ENCODE results near the gene RNU5D-1.
A peak's percentile ranks its signal among the peaks of the same experiment; 100 is the strongest.
"Not testable (repeated sequence)": the region's sequence is repeated elsewhere in the genome, so short reads cannot be mapped to it uniquely, and the experiment has no call there.

Gene RNU5D-1

DNA sequence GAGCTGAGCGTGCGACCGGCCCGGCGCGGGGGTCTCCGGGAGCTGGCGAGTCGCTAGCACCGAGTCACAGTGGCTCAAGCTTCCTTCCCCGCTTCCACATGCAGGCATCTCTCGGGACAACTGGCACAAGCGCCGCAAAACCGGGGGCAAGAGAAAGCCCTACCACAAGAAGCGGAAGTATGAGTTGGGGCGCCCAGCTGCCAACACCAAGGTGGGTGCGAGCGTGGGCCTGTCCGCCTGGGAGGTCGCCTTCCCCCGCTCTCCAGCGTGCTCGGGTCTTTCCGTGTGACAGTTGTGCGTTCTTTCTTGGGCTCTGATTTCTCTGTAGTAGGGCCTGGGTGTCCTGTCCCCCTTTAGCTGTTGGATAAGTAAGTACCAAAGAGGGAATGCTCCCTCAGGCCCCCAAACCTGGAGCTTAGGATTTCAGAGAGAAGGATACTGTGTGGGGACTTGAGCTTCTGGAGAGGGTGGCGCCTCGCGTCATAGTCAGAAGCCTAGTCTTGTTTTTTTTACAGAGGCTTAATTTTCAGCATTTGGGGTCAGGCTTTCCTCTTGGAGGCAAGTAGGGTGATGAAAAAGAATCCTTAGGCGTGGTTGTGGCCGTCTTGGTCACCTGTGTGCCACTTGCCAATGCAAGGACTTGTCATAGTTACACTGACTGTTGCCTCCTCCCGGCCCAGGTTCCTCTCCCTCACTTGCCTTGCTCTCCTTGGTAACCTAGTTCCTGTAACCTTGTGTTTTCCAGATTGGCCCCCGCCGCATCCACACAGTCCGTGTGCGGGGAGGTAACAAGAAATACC is 45.2 kb upstream of the RNU5D-1 start:
- peak overlapping the region; percentile 99 for H3K4me3 ChIP-seq (ENCODE audit: control insufficient read depth, low read depth, low read length)
- DNase-seq (ENCODE audit: low read depth): no peak
- TF ChIP-seq, protein P1, sequence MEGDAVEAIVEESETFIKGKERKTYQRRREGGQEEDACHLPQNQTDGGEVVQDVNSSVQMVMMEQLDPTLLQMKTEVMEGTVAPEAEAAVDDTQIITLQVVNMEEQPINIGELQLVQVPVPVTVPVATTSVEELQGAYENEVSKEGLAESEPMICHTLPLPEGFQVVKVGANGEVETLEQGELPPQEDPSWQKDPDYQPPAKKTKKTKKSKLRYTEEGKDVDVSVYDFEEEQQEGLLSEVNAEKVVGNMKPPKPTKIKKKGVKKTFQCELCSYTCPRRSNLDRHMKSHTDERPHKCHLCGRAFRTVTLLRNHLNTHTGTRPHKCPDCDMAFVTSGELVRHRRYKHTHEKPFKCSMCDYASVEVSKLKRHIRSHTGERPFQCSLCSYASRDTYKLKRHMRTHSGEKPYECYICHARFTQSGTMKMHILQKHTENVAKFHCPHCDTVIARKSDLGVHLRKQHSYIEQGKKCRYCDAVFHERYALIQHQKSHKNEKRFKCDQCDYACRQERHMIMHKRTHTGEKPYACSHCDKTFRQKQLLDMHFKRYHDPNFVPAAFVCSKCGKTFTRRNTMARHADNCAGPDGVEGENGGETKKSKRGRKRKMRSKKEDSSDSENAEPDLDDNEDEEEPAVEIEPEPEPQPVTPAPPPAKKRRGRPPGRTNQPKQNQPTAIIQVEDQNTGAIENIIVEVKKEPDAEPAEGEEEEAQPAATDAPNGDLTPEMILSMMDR (IDR thresholded peaks at IDR 0.05; ENCODE audit: control insufficient read depth, insufficient read depth, low read depth, low read length, missing control alignments): no peak

DNA sequence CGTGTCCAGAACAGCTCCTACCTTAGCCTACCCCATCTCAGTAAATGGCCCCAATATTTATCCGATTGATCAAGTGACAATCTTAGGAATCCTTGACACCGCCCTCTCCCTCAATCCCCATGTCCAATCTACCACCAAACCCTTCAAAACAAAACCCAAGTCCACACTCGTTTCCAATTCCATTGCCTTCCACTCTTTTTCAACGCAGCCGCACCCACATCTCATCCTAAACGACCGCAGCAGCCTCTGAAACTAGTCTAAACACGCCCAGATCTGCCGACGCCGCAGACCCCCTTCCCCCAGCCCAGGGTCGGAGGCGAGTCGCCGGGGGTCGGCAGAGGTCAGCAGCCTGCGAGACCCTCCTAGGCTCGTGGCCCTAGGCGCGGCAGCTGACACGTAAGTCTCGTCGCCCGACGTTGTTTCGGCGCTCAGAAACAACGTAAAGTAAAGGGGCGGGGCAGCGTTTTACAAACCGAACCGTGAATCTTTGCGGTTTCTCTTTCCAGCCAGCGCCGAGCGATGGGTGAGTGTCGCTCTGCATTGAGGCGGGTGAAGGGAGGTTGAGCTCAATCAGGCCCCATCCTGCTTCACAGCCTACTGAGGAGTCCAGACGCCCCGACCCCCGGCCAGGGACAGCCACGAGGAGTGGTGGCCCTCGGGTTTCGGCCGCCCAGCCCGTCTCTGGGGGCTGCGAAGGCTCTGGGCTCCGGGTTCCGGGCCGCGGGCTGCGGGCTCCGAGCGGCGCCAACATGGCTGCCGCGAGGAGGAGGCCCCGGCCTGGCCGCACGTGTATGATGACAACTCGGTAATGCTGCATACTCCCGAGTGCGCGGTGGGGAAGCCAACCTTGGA is 44.3 kb upstream of the RNU5D-1 start, which contains the start of gene RPS8:
TSS of gene RPS8 (plus strand) at position 463 of the 852 bp plus-strand sequence. CDS start at position 520, 57 bp downstream.
- H3K4me3 ChIP-seq (ENCODE audit: control insufficient read depth, low read depth, low read length): peak within 1 kb of the TSS; percentile 99
- TF ChIP-seq, protein P1 (IDR thresholded peaks at IDR 0.05; ENCODE audit: control insufficient read depth, insufficient read depth, low read depth, low read length, missing control alignments): no peak
- peak; percentile 78 for DNase-seq (ENCODE audit: low read depth)

DNA sequence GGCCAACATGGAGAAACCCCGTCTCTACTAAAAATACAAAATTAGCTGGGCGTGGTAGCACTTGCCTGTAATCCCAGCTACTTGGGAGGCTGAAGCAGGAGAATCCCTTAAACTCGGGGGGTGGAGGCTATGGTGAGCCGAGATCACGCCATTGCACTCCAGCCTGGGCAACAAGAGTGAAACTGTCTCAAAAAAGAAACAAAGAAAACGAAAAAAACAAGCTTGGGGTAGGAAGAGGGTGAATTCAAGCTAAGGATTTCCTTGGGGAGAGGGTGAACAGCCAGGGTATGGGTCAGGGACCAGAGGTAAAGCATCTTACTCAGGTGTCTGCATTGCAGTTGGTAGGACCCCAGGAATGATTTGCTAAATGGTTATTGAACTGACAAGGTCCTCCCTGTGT is 35.5 kb upstream of the RNU5D-1 start:
- DNase-seq (ENCODE audit: low read depth); H3K4me3 ChIP-seq (ENCODE audit: control insufficient read depth, low read depth, low read length): not testable (repeated sequence)

DNA sequence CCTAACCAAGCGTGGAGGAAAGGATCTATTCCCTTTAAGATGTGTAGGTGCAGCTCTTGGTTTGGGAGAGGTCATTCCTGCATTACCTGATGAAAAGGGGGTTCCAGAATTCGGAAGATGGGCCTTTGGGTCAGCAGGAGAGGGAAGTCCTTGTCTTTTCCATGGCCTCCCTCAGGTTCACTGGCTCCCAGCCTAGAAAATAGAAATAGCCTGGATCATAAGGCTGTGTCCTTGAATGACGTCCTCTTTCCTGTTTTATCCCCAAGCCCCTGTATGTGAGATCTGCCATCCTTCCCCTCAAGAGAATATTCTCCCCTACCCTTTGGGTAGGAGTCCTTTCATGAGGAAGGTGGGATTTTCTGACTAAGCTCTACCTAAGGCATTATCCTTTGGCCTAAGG is 29.9 kb upstream of the RNU5D-1 start:
- TF ChIP-seq, protein P1 (IDR thresholded peaks at IDR 0.05; ENCODE audit: control insufficient read depth, insufficient read depth, low read depth, low read length, missing control alignments): no peak
- H3K4me3 ChIP-seq (ENCODE audit: control insufficient read depth, low read depth, low read length): no peak overlapping the region
- no peak for DNase-seq (ENCODE audit: low read depth)

DNA sequence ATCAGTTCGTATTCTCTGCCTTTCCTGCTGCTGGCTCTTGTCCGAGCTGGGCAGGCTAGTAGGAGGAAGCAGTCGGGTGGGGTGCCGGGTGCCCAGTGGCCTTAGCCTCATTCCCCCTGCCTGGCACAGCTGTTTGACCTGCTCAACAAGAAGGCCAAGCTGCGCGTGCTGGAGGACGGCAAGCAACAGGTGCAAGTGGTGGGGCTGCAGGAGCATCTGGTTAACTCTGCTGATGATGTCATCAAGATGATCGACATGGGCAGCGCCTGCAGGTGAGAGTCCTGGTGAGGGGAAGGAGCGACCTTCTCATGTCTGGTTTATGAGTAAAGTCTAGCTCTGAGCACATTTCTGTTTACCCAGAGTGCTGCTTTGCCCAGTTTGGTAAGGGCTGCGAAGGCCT is 28.1 kb upstream of the RNU5D-1 start:
- no peak for DNase-seq (ENCODE audit: low read depth)
- no peak overlapping the region for H3K4me3 ChIP-seq (ENCODE audit: control insufficient read depth, low read depth, low read length)
- TF ChIP-seq, protein P1 (IDR thresholded peaks at IDR 0.05; ENCODE audit: control insufficient read depth, insufficient read depth, low read depth, low read length, missing control alignments): no peak

DNA sequence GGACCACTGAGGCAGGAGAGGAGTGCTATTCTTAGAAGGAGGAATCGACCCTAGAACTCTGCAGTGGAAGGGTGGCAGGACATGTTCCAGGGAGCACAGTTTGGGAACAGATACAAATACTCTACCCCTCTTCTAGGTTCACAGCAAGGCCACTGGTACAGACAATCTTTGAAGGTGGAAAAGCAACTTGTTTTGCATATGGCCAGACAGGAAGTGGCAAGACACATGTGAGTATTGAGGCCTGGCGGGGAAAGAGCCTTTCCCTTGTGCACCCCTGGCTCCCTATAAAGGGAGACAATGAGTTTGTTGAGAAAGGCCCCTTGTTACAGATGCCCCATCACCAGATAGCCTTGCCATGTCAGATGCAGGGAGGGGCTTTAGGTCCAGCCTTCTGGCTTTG is 26.4 kb upstream of the RNU5D-1 start:
- TF ChIP-seq, protein P1 (IDR thresholded peaks at IDR 0.05; ENCODE audit: control insufficient read depth, insufficient read depth, low read depth, low read length, missing control alignments): no peak
- H3K4me3 ChIP-seq (ENCODE audit: control insufficient read depth, low read depth, low read length): no peak overlapping the region
- no peak for DNase-seq (ENCODE audit: low read depth)

DNA sequence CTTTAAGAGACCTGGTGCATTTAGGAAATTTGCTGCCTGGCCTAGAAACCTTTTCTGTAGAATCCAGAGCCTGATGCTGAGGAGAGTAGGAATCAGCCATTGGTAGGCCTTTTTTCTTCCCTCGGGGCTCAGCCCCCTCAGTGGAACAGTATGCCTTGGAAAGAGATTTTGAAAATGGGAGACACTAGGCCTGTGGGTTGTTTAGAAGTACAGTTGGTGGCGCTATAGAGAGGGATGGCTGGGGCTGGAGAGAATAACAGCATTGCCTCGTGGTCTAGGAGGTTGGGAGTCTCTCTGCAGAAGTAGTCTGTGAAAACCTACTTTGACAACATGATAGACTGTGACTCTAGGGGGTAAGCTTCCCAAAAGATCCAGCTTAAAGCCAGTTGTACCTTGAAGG is 16.9 kb upstream of the RNU5D-1 start:
- DNase-seq (ENCODE audit: low read depth): no peak
- TF ChIP-seq, protein P1 (IDR thresholded peaks at IDR 0.05; ENCODE audit: control insufficient read depth, insufficient read depth, low read depth, low read length, missing control alignments): no peak
- no peak overlapping the region for H3K4me3 ChIP-seq (ENCODE audit: control insufficient read depth, low read depth, low read length)
